Measurements from ENCODE around the gene KLHL4.

Gene KLHL4

GRCh38 chrX:87518504-87518903 is 902 bp downstream of the KLHL4 start:
- TF ChIP-seq CTCF (IDR thresholded peaks at IDR 0.05; ENCODE audit: control insufficient read depth, extremely low read depth, insufficient read depth), result no peak
- H3K4me3 ChIP-seq (ENCODE audit: low read depth, low read length), result no peak overlapping the region
- no peak for DNase-seq (ENCODE audit: low read depth)

GRCh38 chrX:87525771-87526229 is 8.2 kb downstream of the KLHL4 start:
- no peak overlapping the region for H3K4me3 ChIP-seq (ENCODE audit: low read depth, low read length)
- no peak for DNase-seq (ENCODE audit: low read depth)
- TF ChIP-seq CTCF (IDR thresholded peaks at IDR 0.05; ENCODE audit: control insufficient read depth, extremely low read depth, insufficient read depth), result no peak

GRCh38 chrX:87526281-87526680 is 8.7 kb downstream of the KLHL4 start:
- TF ChIP-seq CTCF (IDR thresholded peaks at IDR 0.05; ENCODE audit: control insufficient read depth, extremely low read depth, insufficient read depth), result no peak
- no peak overlapping the region for H3K4me3 ChIP-seq (ENCODE audit: low read depth, low read length)
- no peak for DNase-seq (ENCODE audit: low read depth)

- TF ChIP-seq CTCF (IDR thresholded peaks at IDR 0.05; ENCODE audit: control insufficient read depth, extremely low read depth, insufficient read depth), result no peak
- H3K4me3 ChIP-seq (ENCODE audit: low read depth, low read length), result no peak overlapping the region
- no peak for DNase-seq (ENCODE audit: low read depth)
Observed at GRCh38 chrX:87528487-87528886, 10.9 kb downstream of the KLHL4 start.

- TF ChIP-seq CTCF (IDR thresholded peaks at IDR 0.05; ENCODE audit: control insufficient read depth, extremely low read depth, insufficient read depth), result no peak
- no peak overlapping the region for H3K4me3 ChIP-seq (ENCODE audit: low read depth, low read length)
- no peak for DNase-seq (ENCODE audit: low read depth)
Observed at GRCh38 chrX:87571964-87572363, 54.4 kb downstream of the KLHL4 start.

- no peak for TF ChIP-seq CTCF (IDR thresholded peaks at IDR 0.05; ENCODE audit: control insufficient read depth, extremely low read depth, insufficient read depth)
Observed at GRCh38 chrX:87572901-87573300, 55.3 kb downstream of the KLHL4 start.

GRCh38 chrX:87578978-87579377 is 61.4 kb downstream of the KLHL4 start:
- no peak for DNase-seq (ENCODE audit: low read depth)
- TF ChIP-seq CTCF (IDR thresholded peaks at IDR 0.05; ENCODE audit: control insufficient read depth, extremely low read depth, insufficient read depth), result peak; percentile 31

More at GRCh38 chrX:87572901-87573300, 55.3 kb downstream of the KLHL4 start:
- no peak overlapping the region for H3K4me3 ChIP-seq (ENCODE audit: low read depth, low read length)
- no peak for DNase-seq (ENCODE audit: low read depth)

More at GRCh38 chrX:87578978-87579377, 61.4 kb downstream of the KLHL4 start:
- H3K4me3 ChIP-seq (ENCODE audit: low read depth, low read length), result no peak overlapping the region

Data from LNCaP clone FGC (cell line).